ENCODE data around the gene SERPINA1.

SERPINA1 gene

DNA sequence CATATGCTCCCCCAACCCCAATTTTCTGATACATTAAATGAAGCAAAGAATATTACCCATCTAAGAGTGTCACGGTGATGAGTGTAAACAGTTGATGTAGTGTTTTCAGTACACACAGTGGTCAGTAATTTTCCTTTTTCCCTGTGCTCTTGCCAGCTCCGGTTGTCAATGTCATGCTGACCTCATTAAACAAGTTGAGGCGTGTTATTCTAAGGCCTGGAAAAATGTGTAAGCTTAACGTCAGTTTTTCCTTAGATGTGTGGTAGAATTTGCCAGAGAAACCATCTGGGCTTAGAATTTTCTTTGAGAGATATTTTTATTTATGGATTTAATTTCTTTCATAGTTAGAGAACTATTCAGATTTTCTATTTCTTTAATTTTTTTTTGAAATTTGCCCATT, 53.5 kb downstream of the SERPINA1 start:
- H3K27me3 ChIP-seq (replicated peaks; ENCODE audit: insufficient read depth, low read length): no peaks in the 10 kb centered on the region
- no peak overlapping the region for H3K4me2 ChIP-seq (ENCODE audit: low read depth, low read length)
- no peaks in the 10 kb centered on the region for H3K9me3 ChIP-seq (replicated peaks; ENCODE audit: insufficient read depth, low read length)
- no peak overlapping the region for H3K4me3 ChIP-seq (ENCODE audit: low read length)
- no peak overlapping the region for H3K27ac ChIP-seq (ENCODE audit: low read length)
- TF ChIP-seq CTCF (IDR thresholded peaks at IDR 0.05; ENCODE audit: low read length) (no peak), EZH2phosphoT487 (IDR thresholded peaks at IDR 0.05; ENCODE audit: low read length) (no peak), EZH2 (optimal IDR thresholded peaks at IDR 0.05; ENCODE audit: low read depth, low read length) (no peak)
- H3F3A ChIP-seq (ENCODE audit: insufficient read depth, low read length): no peaks in the 10 kb centered on the region
- no peaks in the 10 kb centered on the region for H3K79me2 ChIP-seq (ENCODE audit: low read length)
- no peak for DNase-seq
- H4K20me1 ChIP-seq (ENCODE audit: insufficient read depth, low read length): no peaks in the 10 kb centered on the region
- H3K36me3 ChIP-seq (replicated peaks; ENCODE audit: insufficient read depth, low read length): no peaks in the 10 kb centered on the region
- no peaks in the 10 kb centered on the region for H3K9me2 ChIP-seq (replicated peaks; ENCODE audit: insufficient read depth, low read length)
- no peaks in the 10 kb centered on the region for H3K4me1 ChIP-seq (ENCODE audit: low read length)
- H3K9ac ChIP-seq (ENCODE audit: low read length): no peak overlapping the region
- no peak overlapping the region for H2AFZ ChIP-seq (ENCODE audit: low read length)

- no peak for DNase-seq
- no peaks in the 10 kb centered on the region for H3K36me3 ChIP-seq (replicated peaks; ENCODE audit: insufficient read depth, low read length)
- H3K79me2 ChIP-seq (ENCODE audit: low read length): no peaks in the 10 kb centered on the region
Measured at GRCh38 chr14:94332587-94332986, 55.8 kb downstream of the SERPINA1 start.

DNA sequence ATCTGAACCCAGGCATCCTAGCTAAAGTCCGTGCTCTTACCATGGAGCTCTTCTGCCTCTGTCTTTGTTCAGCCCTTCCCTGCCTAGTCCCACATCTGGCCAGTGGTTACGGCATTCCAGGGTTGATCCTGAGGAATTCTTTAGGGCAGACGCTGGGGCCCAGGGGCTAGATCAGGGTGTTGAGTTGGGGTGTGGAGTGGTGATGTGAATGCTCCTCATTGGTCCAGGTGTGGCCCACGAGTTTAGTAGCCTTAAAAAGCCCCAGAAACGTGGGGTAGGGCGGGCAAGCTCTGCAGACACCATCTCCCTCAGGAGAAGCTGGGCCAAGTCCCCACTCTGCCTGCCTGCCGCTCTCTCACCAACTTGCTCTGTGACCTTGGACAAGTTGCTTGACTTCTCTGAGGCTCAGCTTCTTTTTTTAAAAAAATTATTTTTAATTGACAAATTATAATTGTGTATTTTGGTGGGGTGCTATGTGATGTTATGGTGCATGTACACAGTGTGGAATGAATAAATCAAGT, 56.3 kb downstream of the SERPINA1 start:
- H3K36me3 ChIP-seq (replicated peaks; ENCODE audit: insufficient read depth, low read length): no peaks in the 10 kb centered on the region
- no peak overlapping the region for H3K27ac ChIP-seq (ENCODE audit: low read length)
- no peaks in the 10 kb centered on the region for H3K79me2 ChIP-seq (ENCODE audit: low read length)
- H3K9me2 ChIP-seq (replicated peaks; ENCODE audit: insufficient read depth, low read length): no peaks in the 10 kb centered on the region
- H4K20me1 ChIP-seq (ENCODE audit: insufficient read depth, low read length): no peaks in the 10 kb centered on the region
- no peak overlapping the region for H3K9ac ChIP-seq (ENCODE audit: low read length)
- no peaks in the 10 kb centered on the region for H3K4me1 ChIP-seq (ENCODE audit: low read length)
- no peak for DNase-seq
- H2AFZ ChIP-seq (ENCODE audit: low read length): no peak overlapping the region
- TF ChIP-seq CTCF (IDR thresholded peaks at IDR 0.05; ENCODE audit: low read length): no peak
- TF ChIP-seq EZH2 (optimal IDR thresholded peaks at IDR 0.05; ENCODE audit: low read depth, low read length): no peak
- TF ChIP-seq EZH2phosphoT487 (IDR thresholded peaks at IDR 0.05; ENCODE audit: low read length): no peak
- H3K27me3 ChIP-seq (replicated peaks; ENCODE audit: insufficient read depth, low read length): no peaks in the 10 kb centered on the region
- H3K9me3 ChIP-seq (replicated peaks; ENCODE audit: insufficient read depth, low read length): no peaks in the 10 kb centered on the region
- H3F3A ChIP-seq (ENCODE audit: insufficient read depth, low read length): no peaks in the 10 kb centered on the region
- H3K4me3 ChIP-seq (ENCODE audit: low read length): no peak overlapping the region
- no peak overlapping the region for H3K4me2 ChIP-seq (ENCODE audit: low read depth, low read length)

More at GRCh38 chr14:94332587-94332986, 55.8 kb downstream of the SERPINA1 start:
- H3K4me1 ChIP-seq (ENCODE audit: low read length): no peaks in the 10 kb centered on the region
- TF ChIP-seq CTCF (IDR thresholded peaks at IDR 0.05; ENCODE audit: low read length): no peak
- TF ChIP-seq EZH2phosphoT487 (IDR thresholded peaks at IDR 0.05; ENCODE audit: low read length): no peak
- no peak for TF ChIP-seq EZH2 (optimal IDR thresholded peaks at IDR 0.05; ENCODE audit: low read depth, low read length)
- no peak overlapping the region for H3K4me3 ChIP-seq (ENCODE audit: low read length)
- H3K9me2 ChIP-seq (replicated peaks; ENCODE audit: insufficient read depth, low read length): no peaks in the 10 kb centered on the region
- H3K4me2 ChIP-seq (ENCODE audit: low read depth, low read length): no peak overlapping the region
- H3K9me3 ChIP-seq (replicated peaks; ENCODE audit: insufficient read depth, low read length): no peaks in the 10 kb centered on the region
- H3K9ac ChIP-seq (ENCODE audit: low read length): no peak overlapping the region
- H4K20me1 ChIP-seq (ENCODE audit: insufficient read depth, low read length): no peaks in the 10 kb centered on the region
- no peaks in the 10 kb centered on the region for H3F3A ChIP-seq (ENCODE audit: insufficient read depth, low read length)
- H3K27me3 ChIP-seq (replicated peaks; ENCODE audit: insufficient read depth, low read length): no peaks in the 10 kb centered on the region
- H3K27ac ChIP-seq (ENCODE audit: low read length): no peak overlapping the region
- no peak overlapping the region for H2AFZ ChIP-seq (ENCODE audit: low read length)
